Muscle of back (tissue), 11 donors: ENCODE data around the gene UBE2L5. TPM values are rescaled to one million over a fixed set of nuclear protein-coding genes. Genes with fewer than 3 reads are reported as not detected.

Experiments
- DNase-seq, 3 donors: peaks; one replicate each; pipeline versions ENCODE4 v3.0.0 to v3.0.0-alpha.2; 2013
- polyA plus RNA-seq, 10 donors: library from polyadenylated mRNA; unstranded; fragments of 120-200 nt; gene quantifications; one replicate each; pipeline ENCODE4 v1.2.1, GENCODE V29; 2013; ENCODE audit not compliant: insufficient read length in 10 of 10

UBE2L5 gene
- polyA plus RNA-seq, 10 donors = 0.11 to 1.1 (median 0.65) TPM

DNA sequence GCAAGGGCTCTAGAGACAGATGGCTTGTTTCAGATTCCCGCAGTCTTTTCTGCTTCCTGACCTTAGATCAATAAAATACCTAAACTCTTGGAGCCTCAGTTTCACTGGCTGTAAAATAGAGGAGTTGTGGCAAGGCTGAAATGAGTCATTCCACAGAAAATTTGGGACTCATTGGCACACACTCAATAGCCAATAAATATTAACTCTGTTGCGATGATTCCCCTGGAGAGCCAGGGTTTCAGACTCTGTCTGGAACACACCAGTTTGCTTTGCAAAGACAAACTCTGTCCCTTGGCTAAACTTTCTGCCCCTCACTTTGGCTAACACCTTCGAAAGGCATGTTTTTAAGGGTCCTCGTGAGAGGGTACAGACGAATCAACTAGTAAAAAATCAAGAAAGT, 18.1 kb upstream of the UBE2L5 start:
- DNase-seq = peak in 1 of 3 donors; percentile 53

DNA sequence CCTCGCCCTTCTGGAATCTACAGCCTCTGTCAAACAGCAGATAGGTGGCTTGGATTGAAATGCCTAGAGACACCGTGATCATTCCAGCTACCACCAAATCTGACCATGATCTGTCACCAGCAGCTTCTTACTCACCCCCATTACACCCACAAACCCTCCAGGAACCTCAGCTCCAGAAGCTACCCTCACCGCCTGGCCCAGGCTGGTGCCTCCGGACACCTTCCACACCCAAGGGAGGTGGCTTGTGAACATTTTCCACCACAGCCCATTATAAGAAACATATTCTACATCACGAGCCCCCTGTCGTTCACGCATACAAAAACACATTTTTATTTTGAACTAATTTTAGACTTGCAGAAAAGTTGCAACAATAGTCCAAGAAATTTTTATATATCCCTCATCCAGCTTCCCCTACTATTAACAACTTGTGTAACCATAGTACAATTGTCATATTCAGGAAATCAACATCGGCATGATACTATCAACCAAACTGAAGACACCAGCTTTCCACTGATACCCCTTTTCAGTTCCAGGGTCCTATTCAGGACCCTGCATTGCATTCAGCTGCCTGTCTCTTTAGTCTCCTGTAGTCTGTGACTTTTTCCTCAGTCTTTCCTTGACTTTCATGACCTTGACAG, 15.4 kb upstream of the UBE2L5 start:
- DNase-seq = no peak

DNA sequence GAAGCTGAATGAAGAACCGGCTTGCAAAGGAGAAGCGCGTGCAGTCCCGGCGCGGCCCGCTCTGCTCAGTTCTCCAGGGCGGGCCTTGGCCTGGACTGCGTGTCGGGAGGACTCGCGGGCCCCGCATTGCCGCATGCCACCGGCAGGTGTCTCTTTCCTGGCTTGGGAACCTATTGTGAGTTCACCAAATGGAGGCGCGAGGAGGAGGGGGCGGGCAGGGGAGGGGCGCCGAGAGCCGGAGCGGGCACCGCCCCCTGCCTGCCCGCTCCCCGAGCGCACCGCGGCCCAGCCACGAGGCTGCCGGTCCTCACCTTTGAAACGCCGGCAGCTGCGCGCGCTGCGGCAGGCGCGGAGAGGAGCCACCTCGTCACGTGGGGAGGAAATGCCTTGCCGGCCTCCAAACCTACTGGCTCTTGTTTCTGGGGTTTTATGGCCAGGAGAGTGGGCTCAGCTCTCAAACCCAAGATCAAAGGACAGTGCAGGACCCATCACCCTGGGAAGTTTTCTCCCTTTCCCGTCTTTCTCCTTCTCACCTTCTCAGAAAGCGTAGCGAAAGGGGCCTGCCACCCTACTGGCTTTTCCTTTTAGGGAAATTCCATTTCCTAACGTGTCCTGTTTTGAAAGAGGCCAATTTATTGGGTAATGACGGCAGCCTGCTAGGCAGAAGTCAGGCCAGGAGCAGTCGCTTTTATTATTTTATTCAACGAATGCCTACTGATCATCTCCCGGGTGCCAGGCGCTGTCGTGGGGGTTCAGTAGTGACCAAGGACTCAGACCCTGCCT, 13.8 kb upstream of the UBE2L5 start:
- DNase-seq = peak; percentile 90 to 96 (median 94)

DNA sequence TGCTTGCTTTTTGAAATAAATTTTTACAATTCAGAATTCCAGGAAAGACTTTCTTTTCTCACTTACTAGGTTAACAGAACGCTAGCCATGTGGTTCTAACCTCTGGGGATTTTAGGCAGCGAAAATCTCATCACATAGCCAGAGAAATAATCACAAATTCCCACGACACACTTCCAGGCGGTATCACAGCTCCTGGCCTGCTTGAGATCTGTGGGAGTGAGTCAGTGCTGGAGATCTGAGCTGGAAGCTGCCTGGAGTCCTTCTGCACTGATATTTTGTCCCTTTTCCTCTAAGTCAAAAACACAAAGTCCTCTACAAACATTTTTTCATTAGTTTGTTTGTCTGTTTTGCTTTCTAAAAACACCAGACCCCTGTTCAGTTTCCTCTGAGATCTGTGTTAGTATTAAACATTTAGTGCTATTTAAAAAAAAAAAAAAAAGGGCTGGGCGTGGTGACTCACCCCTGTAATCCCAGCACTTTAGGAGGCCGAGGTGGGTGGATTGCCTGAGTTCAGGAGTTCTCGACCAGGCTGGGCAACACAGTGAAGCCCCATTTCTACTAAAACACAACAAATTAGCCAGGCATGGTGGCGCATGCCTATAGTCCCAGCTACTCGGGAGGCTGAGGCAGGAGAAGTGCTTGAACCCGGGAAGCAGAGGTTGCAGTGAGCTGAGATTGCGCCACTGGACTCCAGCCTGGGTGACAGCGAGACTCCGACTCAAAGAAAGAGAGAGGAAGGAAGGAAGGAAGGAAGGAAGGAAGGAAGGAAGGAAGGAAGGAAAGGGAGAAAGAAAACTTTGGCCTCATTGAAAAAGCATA, 12.2 kb upstream of the UBE2L5 start:
- DNase-seq = peak in 2 of 3 donors; percentile 53 to 59

DNA sequence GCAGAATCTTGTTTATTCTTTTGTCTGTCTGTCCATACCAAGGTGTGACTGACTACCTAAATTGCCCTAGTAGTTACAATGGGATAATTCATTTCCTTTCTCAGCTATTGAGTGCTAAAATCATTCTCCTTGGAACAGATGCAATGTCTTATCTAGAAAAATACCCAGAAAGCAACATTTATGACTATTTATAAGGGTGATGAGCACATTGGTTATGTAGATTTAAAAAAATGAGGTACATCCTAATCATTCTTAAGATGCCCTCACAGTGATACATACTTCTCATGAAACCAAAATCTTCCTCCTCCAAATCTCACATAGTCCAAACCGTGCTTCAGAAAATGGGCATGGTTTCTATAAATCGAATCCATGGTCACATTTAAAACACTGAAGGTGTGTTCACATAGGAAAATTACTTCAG, 11.6 kb upstream of the UBE2L5 start:
- no peak for DNase-seq

DNA sequence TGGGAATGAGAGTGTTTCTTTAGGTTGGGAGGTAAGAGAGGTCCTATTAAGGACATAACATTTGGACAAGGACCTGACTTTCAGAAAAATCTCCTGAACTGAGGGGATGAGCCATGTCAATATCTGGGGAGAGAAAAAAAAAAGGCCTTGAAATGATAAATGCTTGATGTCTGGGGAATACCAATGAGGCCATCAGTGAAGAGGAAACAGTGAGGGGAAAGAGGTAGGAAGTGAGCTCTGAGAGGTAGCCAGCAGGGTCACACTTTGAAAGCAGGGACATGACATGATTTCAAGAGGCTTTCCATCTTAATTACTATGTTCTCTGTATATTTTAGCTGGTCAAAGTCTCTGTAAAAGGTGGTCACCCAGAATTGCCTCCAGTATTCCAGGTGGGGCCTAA, 9.9 kb upstream of the UBE2L5 start:
- DNase-seq = no peak

DNA sequence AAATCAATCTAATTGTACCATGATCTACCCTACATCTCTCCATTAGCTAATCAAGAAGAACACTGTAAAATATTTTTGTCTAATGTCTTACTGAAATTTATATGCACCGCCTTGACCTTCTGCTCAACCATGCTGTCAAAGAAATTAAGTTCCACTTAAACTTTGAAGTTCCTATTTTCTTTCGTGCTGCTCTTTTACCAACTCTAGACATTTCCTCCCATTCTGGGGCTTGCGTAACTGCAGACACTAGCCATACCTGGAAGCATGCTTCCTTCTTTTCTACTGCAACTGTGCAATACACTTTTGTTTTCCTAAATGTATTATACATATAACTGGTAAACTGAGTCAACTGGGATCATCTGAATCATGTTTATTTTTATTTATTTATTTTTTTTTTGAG, 8.5 kb upstream of the UBE2L5 start:
- DNase-seq = no peak

DNA sequence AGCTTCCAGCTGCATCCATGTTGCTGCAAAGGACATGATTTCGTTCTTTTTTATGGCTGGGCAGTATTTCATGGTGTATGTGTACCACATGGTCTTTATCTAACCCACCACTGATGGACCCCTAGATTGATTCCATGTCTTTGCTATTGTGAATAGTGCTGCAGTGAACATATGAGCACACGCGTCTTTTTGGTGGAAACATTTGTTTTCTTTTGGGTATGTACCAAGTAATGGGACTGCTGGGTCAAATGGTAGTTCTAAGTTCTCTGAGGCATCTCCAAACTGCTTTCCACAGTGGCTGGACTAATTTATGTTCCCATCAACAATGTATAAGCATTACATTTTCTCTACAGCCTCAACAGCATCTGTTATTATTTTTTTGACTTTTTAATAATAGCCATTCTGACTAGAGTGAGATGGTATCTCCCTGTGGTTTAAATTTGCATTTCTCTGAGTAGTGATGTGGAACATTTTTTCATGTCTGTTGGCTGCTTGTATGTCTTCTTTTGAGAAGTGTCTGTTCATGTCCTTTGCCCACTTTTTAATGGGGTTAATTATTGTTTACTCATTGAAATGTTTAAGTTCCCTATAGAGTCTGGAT, 6.8 kb upstream of the UBE2L5 start:
- DNase-seq = no peak

DNA sequence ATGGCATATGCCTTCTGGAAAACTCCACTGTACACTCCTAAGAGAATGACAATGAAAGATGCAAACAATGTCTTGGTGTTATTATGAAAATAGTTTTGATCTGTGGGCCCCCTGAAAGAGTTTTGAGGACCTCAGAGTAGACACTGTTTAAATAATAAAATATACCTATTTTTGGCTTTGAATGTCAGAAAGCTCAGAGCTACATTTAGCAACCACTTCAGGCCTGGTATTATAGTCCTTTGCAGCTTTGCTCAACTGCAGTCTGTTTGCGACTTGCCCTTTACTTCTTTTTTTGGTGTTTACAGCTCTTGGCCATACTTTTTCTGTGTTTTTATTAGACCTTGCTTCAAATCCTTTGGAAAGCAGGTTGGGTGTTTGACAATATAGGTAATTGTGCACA, 5.8 kb upstream of the UBE2L5 start:
- no peak for DNase-seq

DNA sequence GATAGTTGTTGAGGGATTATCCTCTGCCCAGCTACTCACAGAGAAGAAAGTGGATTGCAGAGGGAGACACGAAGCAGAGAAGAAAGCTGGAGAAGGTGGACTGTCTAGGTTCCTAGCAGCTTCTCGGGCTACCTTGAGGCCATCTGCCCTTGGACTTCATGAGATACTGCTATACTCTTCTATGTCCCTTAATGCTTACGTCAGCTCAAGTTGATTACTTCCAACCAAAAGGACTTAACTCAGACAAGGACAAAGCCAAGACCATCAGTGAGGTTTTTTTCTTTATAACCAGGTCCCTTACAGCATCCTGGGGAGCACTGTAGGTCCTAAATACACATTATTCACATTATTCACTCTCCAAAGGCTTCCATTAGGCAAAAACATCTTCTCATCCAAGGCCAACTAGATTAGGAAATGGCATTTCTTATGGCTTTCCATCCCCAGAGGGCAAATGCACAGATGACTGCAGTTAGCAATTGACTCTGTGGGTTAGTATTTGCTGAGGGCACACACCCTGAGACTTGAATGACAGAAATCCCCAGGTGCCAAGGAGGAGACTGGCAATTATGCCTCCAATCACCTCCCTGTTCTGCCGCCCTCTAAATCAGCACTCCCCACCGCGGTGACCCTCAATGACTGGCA, 4.1 kb upstream of the UBE2L5 start:
- no peak for DNase-seq

DNA sequence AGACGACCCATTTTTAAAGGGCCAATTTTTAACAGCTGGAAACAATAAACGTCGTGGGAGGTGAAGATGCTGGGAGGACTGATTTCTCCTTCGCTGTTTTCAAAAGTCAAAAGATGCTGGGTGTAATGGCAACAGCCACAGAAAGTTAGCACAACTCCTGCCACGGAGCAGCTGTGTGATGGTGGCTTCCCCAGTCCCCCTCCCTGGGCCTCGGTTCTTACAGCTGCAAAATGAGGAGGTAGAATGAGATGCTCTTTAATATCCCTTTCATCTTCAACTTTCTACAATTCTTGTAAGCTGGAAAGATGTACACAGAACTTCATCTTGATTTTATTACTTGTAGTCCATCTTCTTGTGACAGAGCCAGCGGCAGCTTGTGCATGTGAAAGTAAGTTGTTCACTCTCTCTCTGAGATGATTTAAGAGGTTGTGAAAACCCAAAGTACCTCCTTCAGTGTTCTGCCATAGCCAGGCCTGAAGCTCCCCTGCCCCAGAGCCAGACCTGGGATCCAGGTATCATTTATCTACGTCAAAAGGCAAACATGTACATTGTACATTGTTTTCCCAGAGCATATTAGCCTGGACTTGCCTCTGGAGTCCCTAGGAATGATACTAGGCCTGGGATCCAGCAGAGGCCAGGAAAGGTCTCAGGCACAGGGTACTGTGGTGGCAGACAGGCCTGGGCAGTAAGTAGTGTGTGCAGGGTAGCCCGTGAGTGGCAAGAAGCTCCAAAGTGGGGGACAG, 3.4 kb upstream of the UBE2L5 start:
- DNase-seq = no peak

DNA sequence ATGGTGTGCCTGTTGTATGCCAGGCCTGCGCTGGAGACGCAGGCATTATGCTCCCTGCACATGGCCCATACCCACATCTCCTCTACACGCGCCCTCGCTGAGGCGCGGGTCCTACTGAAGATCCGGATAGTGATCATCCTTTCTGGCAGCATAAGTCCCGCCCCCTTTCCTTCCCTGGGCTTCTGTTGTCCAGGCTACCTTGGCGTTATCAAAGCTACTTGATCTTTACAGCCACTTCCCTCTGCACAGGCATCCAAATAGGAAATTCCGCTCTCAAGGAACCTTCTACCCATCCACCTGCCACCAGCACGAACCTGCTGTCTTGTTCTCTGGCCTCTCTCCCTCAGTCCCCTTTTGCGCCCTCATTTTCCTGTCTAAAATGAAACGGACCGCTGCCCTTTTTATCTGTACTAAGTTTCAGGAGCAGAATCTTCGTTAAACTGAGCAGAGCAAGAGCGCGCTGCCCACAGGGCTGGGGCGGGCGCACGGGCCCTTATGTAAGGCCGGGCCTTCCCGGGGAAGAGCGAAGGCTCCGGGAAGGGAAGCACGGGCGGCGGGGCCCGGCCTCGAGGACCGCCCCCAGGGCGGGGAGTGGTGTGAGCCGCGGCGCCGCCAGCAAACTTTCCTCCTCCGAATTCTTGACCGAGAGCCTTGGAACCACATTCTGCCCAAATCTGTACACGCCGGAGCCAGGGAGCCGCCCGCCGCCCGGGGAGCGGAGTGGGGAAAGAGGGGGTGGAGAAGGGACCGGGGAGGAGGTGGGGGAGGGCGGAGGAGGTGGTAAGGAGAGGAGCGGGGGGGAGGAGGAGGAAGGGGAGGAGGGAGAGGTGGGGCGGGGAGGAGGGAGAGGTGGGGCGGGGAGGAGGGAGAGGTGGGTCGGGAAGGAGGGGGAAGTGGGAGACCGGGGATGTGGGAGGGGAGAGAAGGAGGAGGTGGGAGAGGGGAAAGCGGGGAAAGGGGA, 920 bp upstream of the UBE2L5 start:
- DNase-seq = peak; percentile 86 to 97 (median 93)

DNA sequence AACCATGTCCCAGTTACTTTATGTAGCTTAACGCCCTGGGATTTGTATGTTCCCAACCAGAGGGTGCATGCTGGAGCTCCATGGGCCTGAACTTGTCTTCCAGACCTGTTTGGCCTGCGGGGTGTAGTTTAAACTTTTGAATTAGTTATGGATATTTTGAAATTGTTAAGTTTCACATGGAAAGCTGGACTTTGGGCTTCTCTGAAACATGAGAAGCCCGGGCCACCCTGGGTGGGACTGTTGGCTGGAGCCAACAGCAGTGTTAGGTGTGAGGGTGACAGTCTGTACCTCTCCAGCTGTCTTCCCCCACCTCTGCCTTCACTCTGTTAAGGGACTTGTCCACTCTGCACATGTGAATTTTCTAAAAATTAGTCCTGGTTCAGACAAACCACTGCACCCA, 1.6 kb downstream of the UBE2L5 start:
- no peak for DNase-seq

DNA sequence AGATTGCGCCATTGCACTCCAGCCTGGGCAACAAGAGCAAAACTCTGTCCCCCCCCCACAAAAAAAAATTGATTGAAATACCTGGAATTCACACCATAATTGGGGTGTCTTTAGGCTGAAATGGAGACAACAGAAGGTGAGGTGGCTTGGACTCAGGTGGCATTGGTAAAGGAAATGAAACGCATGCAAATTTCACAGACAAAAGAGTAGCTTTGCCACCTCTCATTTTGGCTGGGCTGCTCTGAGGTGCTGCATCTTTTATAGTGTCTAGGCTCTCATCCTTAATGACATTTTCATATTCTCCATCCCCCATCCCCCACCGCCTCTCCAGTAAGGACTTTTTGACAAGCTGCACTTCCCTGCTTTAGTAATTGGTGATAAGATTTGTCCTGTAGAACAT, 6.9 kb downstream of the UBE2L5 start:
- no peak for DNase-seq

DNA sequence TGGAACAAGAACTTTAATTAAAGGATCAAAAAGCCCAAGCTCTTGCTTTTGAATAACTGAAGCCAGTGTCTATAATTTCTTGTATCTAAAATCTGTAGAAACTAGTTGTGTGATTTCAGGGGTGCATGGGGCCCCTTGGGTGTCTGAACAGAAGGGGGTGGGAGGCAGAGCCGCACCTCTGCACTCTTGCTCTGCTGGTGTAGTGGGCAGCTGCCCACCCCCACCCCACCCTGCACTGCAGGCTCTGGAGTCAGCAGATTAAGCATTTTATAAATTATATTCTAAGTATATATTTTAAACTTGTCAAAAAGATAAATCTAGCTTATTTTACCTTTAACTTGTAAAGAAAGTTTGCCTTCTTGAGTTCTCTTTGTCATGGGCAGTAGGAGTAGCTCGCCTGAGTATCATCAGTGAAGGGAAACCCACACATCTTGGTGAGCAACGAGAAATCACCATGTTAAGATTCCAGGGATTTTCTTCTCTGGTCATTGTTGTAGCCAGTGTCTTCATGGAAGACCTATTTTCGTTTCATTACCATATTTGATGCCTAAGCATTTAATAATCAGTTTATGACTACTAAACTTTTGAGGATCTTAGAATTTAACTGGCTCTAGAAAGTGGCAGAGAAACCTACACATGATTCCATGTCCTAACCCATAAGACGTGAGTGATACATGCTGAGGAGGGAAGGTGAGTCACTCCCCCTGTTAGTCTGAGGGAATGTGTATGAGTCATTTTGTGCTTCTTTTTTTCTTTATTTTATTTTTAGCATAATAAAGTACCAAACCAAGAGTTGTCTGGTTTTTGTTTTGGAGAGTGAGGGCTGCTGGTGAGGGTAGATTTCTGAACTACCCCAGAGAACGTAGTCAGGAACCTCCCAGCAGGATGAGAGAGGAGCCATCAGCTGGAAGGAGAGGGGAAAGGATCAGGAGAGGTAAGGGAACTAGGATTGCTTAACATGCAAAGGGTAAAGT, 7.7 kb downstream of the UBE2L5 start:
- peak in 1 of 3 donors; percentile 81 for DNase-seq

DNA sequence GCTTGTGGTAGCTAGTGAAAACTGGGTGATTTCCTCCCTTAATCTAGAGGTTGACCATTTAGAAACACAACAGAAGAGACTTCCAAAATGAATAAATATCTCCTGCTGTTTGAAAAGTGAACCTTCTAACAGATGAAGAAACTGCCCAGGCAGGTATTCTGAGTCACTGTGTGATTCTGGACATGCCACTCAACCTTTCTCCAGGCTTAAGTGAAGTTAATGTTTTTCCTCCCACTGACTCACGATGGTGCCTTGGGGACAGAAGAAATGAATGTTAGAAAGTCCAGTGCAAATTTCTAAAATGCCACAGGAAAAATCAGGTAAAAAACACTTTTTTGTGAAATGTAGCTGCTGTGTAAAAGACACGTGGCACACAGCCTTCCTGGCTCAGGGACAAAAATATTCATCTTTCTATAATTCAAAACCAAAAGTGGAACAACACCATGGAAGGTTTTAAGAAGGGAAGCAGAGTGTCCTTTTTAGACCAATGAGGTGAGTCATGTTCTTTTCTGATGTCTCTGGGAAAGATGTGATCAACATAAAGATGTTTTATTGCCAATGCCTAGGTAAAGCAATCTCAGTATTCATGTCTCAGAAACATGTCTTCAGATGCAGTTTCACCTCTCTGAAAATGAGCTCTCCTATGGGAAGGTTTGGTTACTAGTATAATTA, 9.1 kb downstream of the UBE2L5 start:
- DNase-seq = no peak

DNA sequence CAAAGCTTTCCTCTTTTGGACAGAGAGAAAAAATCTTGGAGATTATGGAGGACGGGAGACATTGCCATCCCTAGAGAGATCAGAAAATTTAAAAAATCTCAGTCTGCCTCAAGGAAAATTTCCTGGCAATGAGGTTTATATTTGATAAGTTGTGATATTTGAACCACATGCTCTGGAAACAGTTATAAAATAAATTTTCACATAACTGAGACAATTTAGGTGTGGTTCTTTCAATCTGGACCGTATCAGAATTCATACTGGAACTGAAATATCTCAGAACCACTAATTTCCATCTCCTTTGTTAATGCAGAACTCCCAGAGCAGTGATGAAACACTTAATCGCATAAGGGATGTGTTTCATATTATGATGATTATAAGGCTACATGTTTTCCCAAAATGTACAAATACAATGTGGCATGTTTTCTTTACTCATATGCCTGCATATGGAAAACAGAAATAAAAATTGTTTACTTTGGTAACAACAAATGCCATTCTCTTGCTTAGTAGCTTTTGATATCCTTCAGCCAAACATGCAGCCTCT, 13.7 kb downstream of the UBE2L5 start:
- peak in 1 of 3 donors; percentile 32 for DNase-seq

DNA sequence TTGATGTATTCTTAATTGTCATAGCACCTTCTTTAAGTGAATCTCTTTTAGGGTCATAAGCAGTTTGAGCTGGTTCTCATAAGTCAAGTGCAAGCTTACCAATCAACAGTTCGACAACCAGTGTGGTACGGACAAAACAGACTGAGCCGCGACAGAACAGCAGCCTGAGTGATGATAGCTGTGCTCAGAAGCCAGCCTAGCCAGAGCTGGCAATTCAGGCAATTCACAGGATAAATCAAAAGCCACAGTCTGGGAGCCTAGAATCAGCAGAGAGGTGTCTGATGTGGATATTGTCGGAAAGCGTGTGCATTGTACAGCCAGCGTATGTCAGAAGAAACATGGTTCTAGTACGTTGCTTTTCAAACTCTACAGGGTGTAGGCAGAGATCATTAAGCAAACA, 14.9 kb downstream of the UBE2L5 start:
- DNase-seq = no peak
